Brain microvascular endothelial cell (primary cell): ENCODE data around the gene ELAVL1.

Experiments used
- DNase-seq: peaks from one replicate; pipeline ENCODE4 v3.0.0-alpha.2; 2020
- H3K27ac ChIP-seq: fragments of 250-450 bp; sonication (Bioruptor Pico); 2 replicates; pipeline ENCODE4 v1.5.1; 2020; ENCODE audit warnings: mild to moderate bottlenecking, moderate library complexity
- H3K27me3 ChIP-seq: fragments of 250-450 bp; sonication (Bioruptor Pico); replicated peaks from 2 replicates; pipeline ENCODE4 v1.5.1; 2020; ENCODE audit warnings: mild to moderate bottlenecking
- H3K36me3 ChIP-seq: fragments of 250-450 bp; sonication (Bioruptor Pico); replicated peaks from 2 replicates; pipeline ENCODE4 v1.5.1; 2020; ENCODE audit warnings: mild to moderate bottlenecking
- H3K4me3 ChIP-seq: 2 replicates; pipeline ENCODE4 v1.5.1; 2011; ENCODE audit warnings: low read depth, mild to moderate bottlenecking, control low read depth, low read length, moderate library complexity
- in situ Hi-C: cut with HindIII; loops from 2 replicates; pipeline ENCODE4 v1.10.0; 2017; ENCODE audit warnings: low sequenced_read_pairs, low pct_ligation_motif_present
- TF ChIP-seq, protein P1 (sequence below): IDR thresholded peaks from 2 replicates; pipeline ENCODE4 v1.5.1; 2011; ENCODE audit warnings: low read depth, mild to moderate bottlenecking, moderate library complexity, low read length, control low read depth, inconsistent platforms; ENCODE audit errors: missing control alignments

ELAVL1 gene

DNA sequence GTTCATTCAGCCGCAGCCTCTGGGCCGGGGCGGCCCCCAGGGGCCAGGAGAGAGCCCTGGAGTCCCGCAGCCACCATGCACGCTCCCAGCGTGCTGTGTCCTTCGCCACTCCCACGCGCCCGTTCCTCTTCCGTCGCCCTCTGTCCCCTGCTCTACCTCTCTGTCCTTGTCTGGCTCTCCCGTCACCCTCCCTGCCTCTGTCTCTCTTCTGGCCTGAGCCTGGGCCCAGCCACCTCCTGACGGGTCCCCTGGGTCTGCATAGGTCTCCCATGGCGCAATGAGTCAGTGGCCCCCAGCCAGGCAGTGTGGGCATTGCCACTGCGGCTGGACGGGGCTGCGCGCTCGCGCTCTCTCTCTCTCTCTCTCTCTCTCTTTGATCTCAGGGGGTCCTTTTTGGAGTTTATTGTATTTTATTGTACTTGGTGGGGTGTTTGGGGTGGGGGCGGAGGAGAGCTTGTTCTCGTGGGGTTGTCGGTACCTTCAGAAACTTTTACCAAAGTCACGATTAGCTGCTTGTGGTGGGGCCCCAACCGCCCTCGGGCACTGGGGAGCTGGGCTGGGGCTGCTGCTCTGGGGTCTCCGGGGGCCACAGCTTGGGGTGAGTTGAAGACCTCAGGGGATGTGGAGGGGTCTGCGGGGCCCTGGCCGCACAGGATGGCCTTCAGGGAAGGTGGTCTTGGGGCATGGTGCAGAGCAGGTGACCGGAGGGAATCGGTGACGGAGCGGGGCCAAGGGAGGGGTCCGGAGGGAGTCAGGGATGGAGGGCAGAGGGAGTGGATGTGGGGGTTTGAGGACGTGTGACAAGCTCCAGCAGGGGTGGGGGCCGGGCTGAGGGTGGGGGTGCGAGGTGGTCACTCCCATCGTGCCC is 92.5 kb downstream of the ELAVL1 start:
- Histone ChIP-seq H3K4me3 (no peak overlapping the region), H3K27me3 (peaks cover 14% of the 10 kb centered on the region), H3K27ac (no peak overlapping the region), H3K36me3 (peaks cover 24% of the 10 kb centered on the region)
- no peak for DNase-seq
- in situ Hi-C loops, result no loop called here
- TF ChIP-seq, protein P1, sequence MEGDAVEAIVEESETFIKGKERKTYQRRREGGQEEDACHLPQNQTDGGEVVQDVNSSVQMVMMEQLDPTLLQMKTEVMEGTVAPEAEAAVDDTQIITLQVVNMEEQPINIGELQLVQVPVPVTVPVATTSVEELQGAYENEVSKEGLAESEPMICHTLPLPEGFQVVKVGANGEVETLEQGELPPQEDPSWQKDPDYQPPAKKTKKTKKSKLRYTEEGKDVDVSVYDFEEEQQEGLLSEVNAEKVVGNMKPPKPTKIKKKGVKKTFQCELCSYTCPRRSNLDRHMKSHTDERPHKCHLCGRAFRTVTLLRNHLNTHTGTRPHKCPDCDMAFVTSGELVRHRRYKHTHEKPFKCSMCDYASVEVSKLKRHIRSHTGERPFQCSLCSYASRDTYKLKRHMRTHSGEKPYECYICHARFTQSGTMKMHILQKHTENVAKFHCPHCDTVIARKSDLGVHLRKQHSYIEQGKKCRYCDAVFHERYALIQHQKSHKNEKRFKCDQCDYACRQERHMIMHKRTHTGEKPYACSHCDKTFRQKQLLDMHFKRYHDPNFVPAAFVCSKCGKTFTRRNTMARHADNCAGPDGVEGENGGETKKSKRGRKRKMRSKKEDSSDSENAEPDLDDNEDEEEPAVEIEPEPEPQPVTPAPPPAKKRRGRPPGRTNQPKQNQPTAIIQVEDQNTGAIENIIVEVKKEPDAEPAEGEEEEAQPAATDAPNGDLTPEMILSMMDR, result no peak

DNA sequence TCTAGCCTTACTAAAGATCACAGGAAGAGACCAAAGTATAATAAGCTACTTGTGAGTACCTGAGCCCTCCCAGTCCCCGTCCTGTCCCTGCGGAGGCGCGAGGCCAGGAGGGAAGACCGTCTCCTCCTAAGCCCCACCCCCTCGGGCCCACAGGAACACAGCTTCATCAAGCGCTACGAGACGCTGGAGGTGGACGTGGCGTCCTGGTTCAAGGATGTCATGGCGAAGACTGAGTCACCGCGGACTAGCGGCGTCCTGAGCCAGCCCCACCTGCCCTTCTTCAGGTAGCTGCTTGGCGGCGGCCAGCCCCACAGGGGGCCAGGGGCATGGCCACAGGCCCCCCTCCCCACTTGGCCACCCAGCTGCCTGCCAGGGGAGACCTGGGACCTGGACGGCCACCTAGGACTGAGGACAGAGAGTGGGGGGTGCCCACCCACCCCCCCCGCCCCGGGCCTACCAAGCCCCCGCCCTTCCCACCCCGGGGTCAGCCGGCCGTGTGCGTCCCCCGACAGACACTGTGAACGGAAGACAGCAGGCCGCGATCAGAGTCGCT is 93.2 kb downstream of the ELAVL1 start:
- in situ Hi-C loops, result no loop called here
- no peak for DNase-seq
- TF ChIP-seq, protein P1, result no peak
- Histone ChIP-seq H3K27ac (no peak overlapping the region), H3K4me3 (no peak overlapping the region), H3K36me3 (peaks cover 24% of the 10 kb centered on the region), H3K27me3 (peaks cover 13% of the 10 kb centered on the region)

DNA sequence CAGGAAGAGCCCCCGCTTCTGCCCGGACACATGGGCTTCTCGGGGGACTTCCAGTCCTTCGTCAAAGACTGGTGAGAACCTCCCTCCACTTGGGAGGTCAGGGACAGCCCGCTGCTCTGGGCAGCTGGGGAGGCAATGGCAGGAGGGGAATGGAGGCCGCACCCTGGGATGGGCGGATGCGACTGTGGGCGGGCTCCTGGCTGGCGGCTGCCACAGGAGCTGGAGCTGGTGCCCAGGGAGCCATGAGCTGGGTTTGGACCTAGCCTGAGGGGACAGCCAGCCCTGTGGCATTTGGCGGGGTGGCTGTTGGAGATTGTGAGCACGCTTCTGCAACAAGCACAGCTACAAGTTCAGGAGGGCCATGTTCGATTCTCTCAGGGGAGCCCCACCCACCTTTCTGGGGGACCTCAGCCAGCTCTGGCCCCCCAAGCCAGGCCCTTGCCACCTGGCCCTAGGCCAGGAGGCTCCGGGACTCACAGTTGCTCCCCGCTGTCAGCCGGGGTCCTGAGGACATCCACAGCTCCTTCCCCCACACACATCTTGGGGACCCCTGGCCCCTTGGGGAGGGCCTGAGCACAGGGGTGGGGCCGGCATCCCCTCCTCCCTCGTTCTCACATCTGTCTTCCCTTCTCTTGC is 93.8 kb downstream of the ELAVL1 start:
- in situ Hi-C loops, result no loop called here
- Histone ChIP-seq H3K4me3 (no peak overlapping the region), H3K27me3 (peaks cover 8% of the 10 kb centered on the region), H3K36me3 (peaks cover 24% of the 10 kb centered on the region), H3K27ac (no peak overlapping the region)
- TF ChIP-seq, protein P1, result no peak
- DNase-seq, result no peak

DNA sequence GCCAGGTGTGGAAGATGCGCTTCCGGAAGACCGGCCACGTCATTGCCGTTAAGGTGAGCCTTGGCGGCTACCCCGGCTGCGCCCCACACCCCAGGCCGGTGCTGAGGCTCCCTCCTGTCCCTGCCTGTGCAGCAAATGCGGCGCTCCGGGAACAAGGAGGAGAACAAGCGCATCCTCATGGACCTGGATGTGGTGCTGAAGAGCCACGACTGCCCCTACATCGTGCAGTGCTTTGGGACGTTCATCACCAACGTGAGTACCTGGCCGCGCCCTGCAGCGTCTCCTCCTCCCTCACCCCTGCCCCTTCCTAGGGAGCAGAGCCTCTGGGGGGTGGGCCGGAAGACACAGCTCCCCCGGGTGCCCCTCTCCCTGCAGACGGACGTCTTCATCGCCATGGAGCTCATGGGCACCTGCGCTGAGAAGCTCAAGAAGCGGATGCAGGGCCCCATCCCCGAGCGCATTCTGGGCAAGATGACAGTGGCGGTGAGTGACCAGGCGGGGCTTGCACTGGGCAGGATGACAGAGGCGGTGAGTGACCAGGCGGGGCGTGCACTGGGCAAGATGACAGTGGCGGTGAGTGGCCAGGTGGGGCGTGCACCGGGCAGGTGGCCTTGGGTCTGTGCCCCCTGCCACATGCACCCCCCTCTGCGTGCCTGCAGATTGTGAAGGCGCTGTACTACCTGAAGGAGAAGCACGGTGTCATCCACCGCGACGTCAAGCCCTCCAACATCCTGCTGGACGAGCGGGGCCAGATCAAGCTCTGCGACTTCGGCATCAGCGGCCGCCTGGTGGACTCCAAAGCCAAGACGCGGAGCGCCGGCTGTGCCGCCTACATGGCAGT is 94.9 kb downstream of the ELAVL1 start:
- TF ChIP-seq, protein P1, result no peak
- Histone ChIP-seq H3K27ac (no peak overlapping the region), H3K27me3 (peaks cover under 1% of the 10 kb centered on the region), H3K4me3 (no peak overlapping the region), H3K36me3 (peaks cover 29% of the 10 kb centered on the region)
- in situ Hi-C loops, result no loop called here
- no peak for DNase-seq

DNA sequence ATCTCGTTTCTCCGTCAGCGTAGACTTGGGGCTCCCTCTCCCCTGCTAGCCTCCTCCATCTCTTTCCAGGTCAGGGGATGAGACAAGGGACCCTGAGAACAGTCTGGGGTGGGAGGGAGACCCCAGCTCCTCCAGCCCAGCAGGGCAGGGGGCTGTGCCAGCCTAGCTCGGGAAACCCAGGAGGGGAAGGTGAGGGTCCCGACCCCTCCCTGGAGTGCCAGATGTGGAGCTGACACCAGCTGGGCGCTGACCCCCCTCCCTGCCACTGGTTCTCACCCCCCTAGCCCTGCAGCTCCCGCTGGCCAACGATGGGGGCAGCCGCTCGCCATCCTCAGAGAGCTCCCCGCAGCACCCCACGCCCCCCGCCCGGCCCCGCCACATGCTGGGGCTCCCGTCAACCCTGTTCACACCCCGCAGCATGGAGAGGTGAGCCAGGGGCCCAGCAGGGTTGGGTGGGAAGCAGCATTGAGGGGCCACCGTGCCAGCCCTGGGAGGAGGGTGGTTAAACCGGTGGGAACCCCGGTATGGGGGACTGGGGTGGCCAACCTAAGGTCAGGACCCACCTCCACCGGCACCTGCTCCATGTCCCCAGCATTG is 95.9 kb downstream of the ELAVL1 start:
- Histone ChIP-seq H3K36me3 (peaks cover 29% of the 10 kb centered on the region), H3K4me3 (no peak overlapping the region), H3K27me3 (no peaks in the 10 kb centered on the region), H3K27ac (no peak overlapping the region)
- TF ChIP-seq, protein P1, result no peak
- in situ Hi-C loops, result no loop called here
- no peak for DNase-seq
